OCI-LY7 (cell line): ENCODE results near the gene TPST1. TPM values are rescaled to one million over a fixed set of nuclear protein-coding genes. Genes with fewer than 3 reads are reported as not detected.

Source experiments
- BruUV-seq: library from RNA; stranded (reverse); fragments of 400-500 nt; replicated peaks from 2 replicates; lab custom pipeline; 2021; lab: Mats Ljungman, UMichigan
- CTCF ChIA-PET: fragments of 300-600 bp; sonication (Branson Sonifier 250); formaldehyde crosslinking; loops from one replicate; lab custom pipeline; 2022; ENCODE audit warnings: antibody characterized with exemption; ENCODE audit not compliant: unreplicated experiment; lab: Charles Lee
- POLR2A ChIA-PET: fragments of 300-600 bp; sonication (Branson Sonifier 250); formaldehyde crosslinking; loops from one replicate; lab custom pipeline; 2022; ENCODE audit warnings: antibody characterized with exemption; lab: Charles Lee
- DNase-seq: peaks from one replicate; pipeline ENCODE4 v3.0.0-alpha.2; 2015; ENCODE audit warnings: low spot score
- H2AFZ ChIP-seq: fragments of 200-600 bp; sonication (generic), shearing (Covaris generic); 2 replicates; pipeline ENCODE4 v1.6.1; 2014; ENCODE audit warnings: mild to moderate bottlenecking, antibody characterized with exemption, low read length, moderate library complexity
- H3K27ac ChIP-seq: fragments of 200-600 bp; sonication (generic); 2 replicates; pipeline ENCODE4 v1.5.1; 2014; ENCODE audit warnings: mixed run types, low read depth, mild to moderate bottlenecking, moderate library complexity, low read length, inconsistent platforms; ENCODE audit not compliant: poor library complexity, severe bottlenecking
- H3K36me3 ChIP-seq: fragments of 200-600 bp; sonication (generic); 2 replicates; pipeline ENCODE4 v1.6.1; 2014; ENCODE audit warnings: mild to moderate bottlenecking, antibody characterized with exemption, low read length, moderate library complexity, mixed read lengths; ENCODE audit not compliant: insufficient read depth
- H3K4me1 ChIP-seq: fragments of 200-600 bp; sonication (generic); 2 replicates; pipeline ENCODE4 v1.5.1; 2014; ENCODE audit warnings: mild to moderate bottlenecking, low read length; ENCODE audit not compliant: insufficient read depth, poor library complexity, severe bottlenecking
- H3K4me2 ChIP-seq: fragments of 200-600 bp; sonication (generic); 2 replicates; pipeline ENCODE4 v1.6.1; 2014; ENCODE audit warnings: mild to moderate bottlenecking, low read length
- H3K4me3 ChIP-seq: fragments of 200-600 bp; sonication (generic); 2 replicates; pipeline ENCODE4 v1.5.1; 2014; ENCODE audit warnings: mild to moderate bottlenecking, low read depth, low read length; ENCODE audit not compliant: poor library complexity, severe bottlenecking
- H3K79me2 ChIP-seq: fragments of 200-600 bp; sonication (generic); 2 replicates; pipeline ENCODE4 v1.6.1; 2016; ENCODE audit warnings: low read depth, mild to moderate bottlenecking, low read length, moderate library complexity, mixed read lengths; ENCODE audit not compliant: insufficient read depth
- H3K9me2 ChIP-seq: fragments of 200-600 bp; sonication (generic); 2 replicates; pipeline ENCODE4 v1.6.1; 2016; ENCODE audit warnings: mild to moderate bottlenecking, low read length, mixed read lengths; ENCODE audit not compliant: insufficient read depth
- H3K9me3 ChIP-seq: fragments of 200-600 bp; sonication (generic); 2 replicates; pipeline ENCODE4 v1.6.1; 2014; ENCODE audit warnings: mild to moderate bottlenecking, mixed run types, low read length, mixed read lengths
- H4K20me1 ChIP-seq: fragments of 200-600 bp; sonication (generic); 2 replicates; pipeline ENCODE4 v1.6.1; 2014; ENCODE audit warnings: mild to moderate bottlenecking, antibody characterized with exemption, low read length, moderate library complexity, mixed read lengths; ENCODE audit not compliant: insufficient read depth
- EZH2phosphoT487 ChIP-seq: fragments of 200-600 bp; sonication (generic); IDR thresholded peaks from 2 replicates; pipeline ENCODE4 v1.6.1; 2018; ENCODE audit warnings: low read depth, borderline replicate concordance, mild to moderate bottlenecking, mixed run types, antibody characterized with exemption, low read length, moderate library complexity, mixed read lengths
- intact Hi-C: fragments of 100-400 bp; cut with micrococcal nuclease; formaldehyde crosslinking; loops from one replicate; pipeline ENCODE4 v1.10.0; 2022; ENCODE audit not compliant: unreplicated experiment
- total RNA-seq, 2 experiments: library from RNA; depleted of rRNA in 1 of 2; stranded (reverse); fragments of >200 nt in 1 of 2; shearing (Covaris generic) in 1 of 2; gene quantifications; 2 replicates each; pipeline ENCODE4 v1.2.3, GENCODE V29; 2014 to 2022
- TF ChIP-seq, protein P1 (sequence below): fragments of 200-600 bp; sonication (generic); conservative IDR thresholded peaks from 2 replicates; pipeline ENCODE4 v1.5.1; 2014; ENCODE audit warnings: mild to moderate bottlenecking, antibody characterized with exemption, low read length, moderate library complexity, mixed read lengths

The TPST1 gene
- total RNA-seq, 2 experiments from 2014 or later: 3.5 to 6.6 TPM

DNA sequence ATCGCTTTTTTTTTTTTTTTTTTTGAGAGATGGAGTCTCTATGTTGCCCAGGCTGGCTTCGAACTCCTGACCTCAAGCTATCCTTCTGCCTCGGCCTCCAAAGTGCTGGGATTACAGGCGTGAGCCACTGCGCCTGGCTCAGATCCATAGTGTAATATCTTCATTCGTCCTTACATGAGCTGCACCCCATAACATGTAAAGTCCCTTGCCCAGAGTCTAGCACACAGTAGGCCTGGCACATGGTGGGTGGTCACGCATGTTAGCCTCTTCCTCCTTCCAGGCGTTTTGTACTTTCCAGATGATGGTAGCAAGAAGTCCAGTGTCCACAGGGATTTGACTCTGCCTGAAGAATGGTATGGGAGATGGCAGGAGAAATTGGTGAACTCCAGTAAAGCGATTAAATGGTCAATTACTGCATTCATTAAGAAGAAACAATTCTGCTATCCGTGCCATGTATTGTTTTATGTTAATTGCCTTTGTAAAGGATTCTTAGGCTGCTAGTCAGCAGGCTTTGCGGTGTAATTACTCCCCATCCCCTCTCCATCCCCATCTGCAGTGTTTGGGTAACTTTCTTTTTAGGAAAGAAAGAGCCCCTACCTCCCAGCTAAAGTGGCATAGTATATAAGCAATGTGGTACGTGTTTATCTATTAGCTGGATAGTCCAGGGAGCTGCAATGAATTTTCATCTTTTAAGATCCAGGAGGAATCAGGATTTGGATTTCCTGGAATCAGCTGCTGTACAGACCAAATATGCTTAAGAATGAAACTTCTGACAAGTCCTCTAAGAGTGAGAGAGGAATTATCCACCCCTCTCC lies 1.2 kb downstream of the TPST1 start:
- intact Hi-C loops: no loop called here
- TF ChIP-seq EZH2phosphoT487: no peak
- TF ChIP-seq, protein P1, sequence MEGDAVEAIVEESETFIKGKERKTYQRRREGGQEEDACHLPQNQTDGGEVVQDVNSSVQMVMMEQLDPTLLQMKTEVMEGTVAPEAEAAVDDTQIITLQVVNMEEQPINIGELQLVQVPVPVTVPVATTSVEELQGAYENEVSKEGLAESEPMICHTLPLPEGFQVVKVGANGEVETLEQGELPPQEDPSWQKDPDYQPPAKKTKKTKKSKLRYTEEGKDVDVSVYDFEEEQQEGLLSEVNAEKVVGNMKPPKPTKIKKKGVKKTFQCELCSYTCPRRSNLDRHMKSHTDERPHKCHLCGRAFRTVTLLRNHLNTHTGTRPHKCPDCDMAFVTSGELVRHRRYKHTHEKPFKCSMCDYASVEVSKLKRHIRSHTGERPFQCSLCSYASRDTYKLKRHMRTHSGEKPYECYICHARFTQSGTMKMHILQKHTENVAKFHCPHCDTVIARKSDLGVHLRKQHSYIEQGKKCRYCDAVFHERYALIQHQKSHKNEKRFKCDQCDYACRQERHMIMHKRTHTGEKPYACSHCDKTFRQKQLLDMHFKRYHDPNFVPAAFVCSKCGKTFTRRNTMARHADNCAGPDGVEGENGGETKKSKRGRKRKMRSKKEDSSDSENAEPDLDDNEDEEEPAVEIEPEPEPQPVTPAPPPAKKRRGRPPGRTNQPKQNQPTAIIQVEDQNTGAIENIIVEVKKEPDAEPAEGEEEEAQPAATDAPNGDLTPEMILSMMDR: no peak
- POLR2A ChIA-PET: interaction anchor here (0.7 kb wide), 2 partner anchors 406 to 455 kb away, joined by 3 read pairs; no protein-coding TSS in a partner anchor
- DNase-seq: no peak
- no peaks in the 10 kb centered on the region for H3K9me2 ChIP-seq
- no peak overlapping the region for H3K27ac ChIP-seq
- H3K4me2 ChIP-seq: peak overlapping the region; percentile 100
- TSS peak; percentile 55 for BruUV-seq
- CTCF ChIA-PET: no interaction called here
- H3K9me3 ChIP-seq: no peaks in the 10 kb centered on the region
- H2AFZ ChIP-seq: no peak overlapping the region
- H4K20me1 ChIP-seq: no peaks in the 10 kb centered on the region
- H3K4me1 ChIP-seq: peaks cover 6% of the 10 kb centered on the region
- H3K36me3 ChIP-seq: no peaks in the 10 kb centered on the region
- peak overlapping the region; percentile 80 for H3K4me3 ChIP-seq
- no peaks in the 10 kb centered on the region for H3K79me2 ChIP-seq

DNA sequence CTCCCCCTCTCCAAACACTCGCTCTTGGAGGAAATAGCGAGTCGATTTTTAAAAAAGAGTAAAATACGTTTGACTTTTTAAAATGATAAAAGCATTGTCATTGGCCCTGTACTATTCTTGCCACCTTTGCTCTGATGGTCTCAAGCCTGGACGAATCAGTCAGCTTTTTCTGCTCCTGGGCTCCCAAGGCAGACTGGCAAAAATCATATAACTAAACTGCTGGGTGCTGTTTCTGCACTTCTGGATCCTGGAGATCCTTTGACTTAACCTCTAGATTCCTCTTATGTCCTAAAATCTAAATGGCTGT lies 1.8 kb downstream of the TPST1 start:
- intact Hi-C loops: no loop called here
- DNase-seq: no peak
- no peak overlapping the region for H3K4me3 ChIP-seq
- no peaks in the 10 kb centered on the region for H3K9me2 ChIP-seq
- H3K4me2 ChIP-seq: no peak overlapping the region
- H3K27ac ChIP-seq: no peak overlapping the region
- H3K9me3 ChIP-seq: no peaks in the 10 kb centered on the region
- no TSS peak for BruUV-seq
- no peak overlapping the region for H2AFZ ChIP-seq
- H3K4me1 ChIP-seq: peaks cover 6% of the 10 kb centered on the region
- TF ChIP-seq, protein P1: no peak
- no peak for TF ChIP-seq EZH2phosphoT487
- no peaks in the 10 kb centered on the region for H4K20me1 ChIP-seq
- H3K36me3 ChIP-seq: no peaks in the 10 kb centered on the region
- ChIA-PET POLR2A (interaction anchor here (0.7 kb wide), 2 partner anchors 406 to 454 kb away, joined by 3 read pairs; no protein-coding TSS in a partner anchor), CTCF (no interaction called here)
- H3K79me2 ChIP-seq: no peaks in the 10 kb centered on the region

- POLR2A ChIA-PET: interaction anchor here (0.7 kb wide), 2 partner anchors 407 to 454 kb away, joined by 3 read pairs; no protein-coding TSS in a partner anchor
- no peaks in the 10 kb centered on the region for H3K9me3 ChIP-seq
- no peaks in the 10 kb centered on the region for H3K79me2 ChIP-seq
- H3K36me3 ChIP-seq: no peaks in the 10 kb centered on the region
- no TSS peak for BruUV-seq
- no peak overlapping the region for H3K4me2 ChIP-seq
- H3K9me2 ChIP-seq: no peaks in the 10 kb centered on the region
- H3K4me3 ChIP-seq: no peak overlapping the region
- no peak for TF ChIP-seq EZH2phosphoT487
- TF ChIP-seq, protein P1: no peak
- no peak overlapping the region for H3K27ac ChIP-seq
- no peak overlapping the region for H2AFZ ChIP-seq
- CTCF ChIA-PET: no interaction called here
- intact Hi-C loops: no loop called here
- peaks cover 6% of the 10 kb centered on the region for H3K4me1 ChIP-seq
- no peak for DNase-seq
- no peaks in the 10 kb centered on the region for H4K20me1 ChIP-seq
Measured at GRCh38 chr7:66207540-66207939, 2.4 kb downstream of the TPST1 start.
